ENCODE data around the gene NRP1. TPM values are rescaled to one million over a fixed set of nuclear protein-coding genes. Genes with fewer than 3 reads are reported as not detected.

NRP1 gene
- total and polyA plus RNA-seq, 2 of the 8 experiments (the other 6 are each of a cell fraction or from before 2014, with no cell fraction given) = 1.2 to 2.1 TPM

DNA sequence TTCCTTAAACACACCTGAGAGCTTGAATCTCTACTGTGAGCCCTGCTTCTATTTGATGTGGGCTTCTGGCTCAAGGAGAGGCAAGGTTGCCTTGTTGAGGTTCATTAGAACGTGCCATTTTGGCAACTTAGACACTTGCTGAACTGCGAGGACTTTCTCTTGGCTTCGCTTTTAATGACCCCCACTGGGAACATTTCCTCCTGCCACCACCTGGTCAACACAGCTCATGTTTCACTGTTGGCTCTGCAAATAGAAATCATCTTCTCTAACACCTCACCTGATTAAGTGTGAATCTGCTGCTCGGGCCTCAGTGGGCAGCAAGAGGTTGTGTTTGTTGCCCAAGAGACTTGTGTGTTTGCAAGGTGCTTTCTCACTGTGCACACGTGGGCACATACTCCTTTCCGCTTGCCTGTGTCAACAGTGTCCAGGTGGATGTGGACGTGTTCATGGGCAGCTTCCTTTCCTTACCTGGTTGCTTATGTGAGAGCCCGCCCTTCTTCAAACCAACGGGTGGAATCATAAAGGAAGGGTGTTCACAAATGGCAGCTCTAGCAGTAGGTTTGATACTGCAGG, 147.0 kb downstream of the NRP1 start (continued):
- no peak for TF ChIP-seq KDM5A (IDR thresholded peaks at IDR 0.05; ENCODE audit: low read length)
